SK-N-SH (cell line): ENCODE data around the gene ZNF550. TPM values are rescaled to one million over a fixed set of nuclear protein-coding genes. Genes with fewer than 3 reads are reported as not detected.

Experiments used
- CTCF ChIA-PET: fragments of 300-600, 350-600 bp; formaldehyde crosslinking; extraction: SDS; loops from one replicate; lab custom pipeline; 2021; lab: Yijun Ruan, JAX
- POLR2A ChIA-PET: fragments of 350-600 bp; sonication (Branson Sonifier 250); formaldehyde crosslinking; extraction: SDS; loops from one replicate; lab custom pipeline; 2020; ENCODE audit warnings: antibody characterized with exemption, inconsistent platforms; lab: Yijun Ruan, JAX
- DNase-seq: peaks from one replicate; pipeline ENCODE4 v3.0.0; 2012
- H2AFZ ChIP-seq: fragments of 200-600 bp; sonication (generic); 2 replicates; pipeline ENCODE4 v1.8.1; 2016; ENCODE audit warnings: antibody characterized with exemption, mild to moderate bottlenecking, low read depth
- H3F3A ChIP-seq: fragments of 200-600 bp; sonication (generic); replicated peaks from 2 replicates; pipeline ENCODE3; 2016; ENCODE audit warnings: antibody characterized with exemption, mild to moderate bottlenecking; ENCODE audit not compliant: insufficient read depth
- H3K27ac ChIP-seq, 2 experiments: fragments of 200-500 bp in 1 of 2; fragments of 200-600 bp in 1 of 2; sonication (Bioruptor generic) in 1 of 2; sonication (generic), shearing (Covaris generic) in 1 of 2; 2 replicates each; pipeline versions ENCODE4 v1.5.1 to v1.6.1; 2014 to 2016; ENCODE audit warnings: low read depth in 2 of 2, inconsistent platforms in 1 of 2, low read length in 1 of 2, mild to moderate bottlenecking in 1 of 2, mixed read lengths in 1 of 2
- H3K27me3 ChIP-seq: fragments of 200-600 bp; sonication (generic), shearing (Covaris generic); 2 replicates; pipeline ENCODE4 v1.6.1; 2016; ENCODE audit warnings: mixed run types; ENCODE audit not compliant: insufficient read depth
- H3K36me3 ChIP-seq, 2 experiments: fragments of 200-500 bp in 1 of 2; fragments of 200-600 bp in 1 of 2; sonication (Bioruptor generic) in 1 of 2; sonication (generic) in 1 of 2; replicated peaks in 1 of 2; 2 replicates each; pipeline versions ENCODE3 to v1.5.1; 2014 to 2016; ENCODE audit warnings: low read length in 1 of 2, mild to moderate bottlenecking in 1 of 2; ENCODE audit not compliant: insufficient read depth in 2 of 2, control insufficient read depth in 1 of 2
- H3K4me1 ChIP-seq, 2 experiments: fragments of 200-500 bp in 1 of 2; fragments of 200-600 bp in 1 of 2; sonication (Bioruptor generic) in 1 of 2; sonication (generic), shearing (Covaris generic) in 1 of 2; 2 replicates each; pipeline versions ENCODE4 v1.5.1 to v1.6.1; 2014 to 2016; ENCODE audit warnings: low read depth in 1 of 2, low read length in 1 of 2, mixed run types in 1 of 2; ENCODE audit not compliant: insufficient read depth in 2 of 2, control insufficient read depth in 1 of 2
- H3K4me2 ChIP-seq: fragments of 200-600 bp; sonication (generic), shearing (Covaris generic); 2 replicates; pipeline ENCODE4 v1.6.1; 2017; ENCODE audit warnings: mixed run types
- H3K4me3 ChIP-seq, 2 experiments: fragments of 200-500 bp in 1 of 2; fragments of 200-600 bp in 1 of 2; sonication (Bioruptor generic) in 1 of 2; sonication (generic), shearing (Covaris generic) in 1 of 2; 2 replicates each; pipeline versions ENCODE4 v1.5.1 to v1.8.1; 2014 to 2016; ENCODE audit warnings: low read depth in 2 of 2, inconsistent platforms in 1 of 2, low read length in 1 of 2, mild to moderate bottlenecking in 1 of 2, mixed read lengths in 1 of 2, moderate library complexity in 1 of 2
- H3K79me2 ChIP-seq: fragments of 200-600 bp; sonication (generic); 2 replicates; pipeline ENCODE4 v1.8.1; 2017; ENCODE audit warnings: mild to moderate bottlenecking; ENCODE audit not compliant: insufficient read depth
- H3K9ac ChIP-seq: fragments of 200-600 bp; sonication (generic); 2 replicates; pipeline ENCODE4 v1.6.1; 2017; ENCODE audit warnings: mixed run types
- H3K9me2 ChIP-seq: fragments of 200-600 bp; sonication (generic); 2 replicates; pipeline ENCODE4 v1.6.1; 2017; ENCODE audit warnings: mixed run types
- H3K9me3 ChIP-seq: fragments of 200-600 bp; sonication (generic); 2 replicates; pipeline ENCODE4 v1.6.1; 2017; ENCODE audit warnings: mixed run types, mild to moderate bottlenecking, moderate library complexity
- H4K20me1 ChIP-seq: fragments of 200-600 bp; sonication (generic); 2 replicates; pipeline ENCODE4 v1.6.1; 2017; ENCODE audit warnings: mild to moderate bottlenecking, mixed run types; ENCODE audit not compliant: insufficient read depth
- CHD2 ChIP-seq: fragments of 150-350 bp; IDR thresholded peaks from 2 replicates; pipeline ENCODE4 v1.6.1; 2018; ENCODE audit warnings: low read length; ENCODE audit not compliant: partially characterized antibody
- CTCF ChIP-seq: fragments of 200-600 bp; sonication (generic); IDR thresholded peaks from 2 replicates; pipeline ENCODE4 v1.6.1; 2017; ENCODE audit warnings: antibody characterized with exemption, mild to moderate bottlenecking, moderate library complexity
- ELF1 ChIP-seq: IDR thresholded peaks from 2 replicates; pipeline ENCODE4 v1.4.0; 2012
- EP300 ChIP-seq, 2 experiments: IDR thresholded peaks; 2 replicates each; pipeline versions ENCODE4 v1.4.0 to v1.6.1; 2012; ENCODE audit warnings: borderline replicate concordance in 1 of 2, low read depth in 1 of 2, low read length in 1 of 2
- FOSL2 ChIP-seq: IDR thresholded peaks from 2 replicates; pipeline ENCODE4 v1.4.0; 2012; ENCODE audit warnings: low read depth, mild to moderate bottlenecking, moderate library complexity, borderline replicate concordance
- FOXJ3 ChIP-seq: sonication (generic); formaldehyde crosslinking; IDR thresholded peaks from 2 replicates; pipeline ENCODE4 v1.5.1; 2020; ENCODE audit warnings: mild to moderate bottlenecking, missing genetic modification reagents
- GATA2 ChIP-seq: sonication (generic); formaldehyde crosslinking; IDR thresholded peaks from 2 replicates; pipeline ENCODE4 v1.5.0; 2020; ENCODE audit warnings: mild to moderate bottlenecking, missing genetic modification reagents
- MEF2A ChIP-seq: IDR thresholded peaks from 2 replicates; pipeline ENCODE4 v1.4.0; 2012; ENCODE audit warnings: low read depth, borderline replicate concordance
- NFIC ChIP-seq: IDR thresholded peaks from 2 replicates; pipeline ENCODE4 v1.4.0; 2012; ENCODE audit warnings: borderline replicate concordance
- PBX3 ChIP-seq: IDR thresholded peaks from 2 replicates; pipeline ENCODE4; 2012
- RCOR1 ChIP-seq: fragments of 150-350 bp; IDR thresholded peaks from 2 replicates; pipeline ENCODE4 v1.6.1; 2017; ENCODE audit warnings: antibody characterized with exemption, low read length
- REST ChIP-seq: IDR thresholded peaks from 2 replicates; pipeline ENCODE4 v1.6.1; 2012; ENCODE audit warnings: mild to moderate bottlenecking, low read depth, low read length, moderate library complexity
- RFX5 ChIP-seq: IDR thresholded peaks from 2 replicates; pipeline ENCODE4 v1.6.1; 2012; ENCODE audit warnings: mild to moderate bottlenecking, improper control_type of control experiment, low read length
- SIN3A ChIP-seq: IDR thresholded peaks from 2 replicates; pipeline ENCODE4 v1.6.1; 2012; ENCODE audit warnings: low read depth, mild to moderate bottlenecking, low read length, moderate library complexity, borderline replicate concordance
- TAF1 ChIP-seq: IDR thresholded peaks from 2 replicates; pipeline ENCODE4 v1.6.1; 2012; ENCODE audit warnings: low read depth, mild to moderate bottlenecking, low read length, moderate library complexity, borderline replicate concordance
- TEAD4 ChIP-seq: IDR thresholded peaks from 2 replicates; pipeline ENCODE4 v1.4.0; 2012; ENCODE audit warnings: mild to moderate bottlenecking, borderline replicate concordance; ENCODE audit not compliant: insufficient read depth
- YY1 ChIP-seq: IDR thresholded peaks from 2 replicates; pipeline ENCODE4 v1.4.0; 2012; ENCODE audit warnings: low read depth, mild to moderate bottlenecking
- WGBS: methylation state at CpG from one replicate; pipeline ENCODE4 v1.1.6; 2017; ENCODE audit warnings: low lambda C conversion rate; 5-methylcytosine and 5-hydroxymethylcytosine counted together
- polyA plus RNA-seq, 3 experiments: library from polyadenylated mRNA; depleted of rRNA; stranded (reverse); fragments of >200 nt; gene quantifications; 2 replicates each; pipeline ENCODE4 v1.2.3, GENCODE V29; 2012

Gene ZNF550
- polyA plus RNA-seq, 1 of the 3 experiments (the other 2 are of a cell fraction) = 5.7 TPM

- H3K27me3 ChIP-seq = no peaks in the 10 kb centered on the region
- no peak overlapping the region for H3K4me2 ChIP-seq
- no peaks in the 10 kb centered on the region for H3K4me1 ChIP-seq
- TF ChIP-seq RFX5 = no peak
- TF ChIP-seq FOXJ3 = no peak
- no peak for TF ChIP-seq EP300 (IDR thresholded peaks at IDR 0.05; ENCODE audit: borderline replicate concordance in 1 of 2, low read depth in 1 of 2, low read length in 1 of 2)
- no peak for TF ChIP-seq NFIC
- no peak for TF ChIP-seq SIN3A
- no peak for TF ChIP-seq TAF1
- no peak for TF ChIP-seq FOSL2
- no peak for TF ChIP-seq PBX3
- H3K79me2 ChIP-seq = no peaks in the 10 kb centered on the region
- WGBS = 59% methylated on average over 5 of the region's 5 CpGs
- no peak overlapping the region for H3K4me3 ChIP-seq
- H3F3A ChIP-seq = peaks cover 5% of the 10 kb centered on the region
- DNase-seq = no peak
- H2AFZ ChIP-seq = no peak overlapping the region
- no peaks in the 10 kb centered on the region for H4K20me1 ChIP-seq
- H3K36me3 ChIP-seq = peaks cover 15 to 48% of the 10 kb centered on the region in 2 experiments
- CTCF ChIA-PET = no interaction called here
- POLR2A ChIA-PET = no interaction called here
- H3K9ac ChIP-seq = no peak overlapping the region
- H3K27ac ChIP-seq = no peak overlapping the region
- no peaks in the 10 kb centered on the region for H3K9me2 ChIP-seq
- H3K9me3 ChIP-seq = peaks cover 17% of the 10 kb centered on the region
Measured at GRCh38 chr19:57515255-57515654, 44.4 kb downstream of the ZNF550 start.

GRCh38 chr19:57512845-57513244 is 46.8 kb downstream of the ZNF550 start:
- peaks cover 27% of the 10 kb centered on the region for H3K9me3 ChIP-seq

GRCh38 chr19:57511484-57511883 is 48.2 kb downstream of the ZNF550 start:
- Histone ChIP-seq H3K9me2 (no peaks in the 10 kb centered on the region), H3K27ac (no peak overlapping the region), H3K4me1 (no peaks in the 10 kb centered on the region), H3K27me3 (no peaks in the 10 kb centered on the region), H3F3A (peaks cover 13% of the 10 kb centered on the region), H3K9ac (no peak overlapping the region), H3K36me3 (peaks cover 28 to 69% of the 10 kb centered on the region in 2 experiments), H3K9me3 (peaks cover 27% of the 10 kb centered on the region), H4K20me1 (no peaks in the 10 kb centered on the region), H3K4me3 (no peak overlapping the region), H3K79me2 (no peaks in the 10 kb centered on the region), H3K4me2 (no peak overlapping the region), H2AFZ (no peak overlapping the region)
- DNase-seq = no peak
- CTCF ChIA-PET = no interaction called here
- POLR2A ChIA-PET = no interaction called here
- no peak for TF ChIP-seq ELF1
- TF ChIP-seq MEF2A = no peak
- no peak for TF ChIP-seq REST
- TF ChIP-seq TEAD4 = no peak
- no peak for TF ChIP-seq RFX5
- no peak for TF ChIP-seq CTCF
- no peak for TF ChIP-seq FOSL2
- TF ChIP-seq CHD2 = no peak
- no peak for TF ChIP-seq YY1

More at GRCh38 chr19:57512845-57513244, 46.8 kb downstream of the ZNF550 start:
- CTCF ChIA-PET = no interaction called here
- no peak overlapping the region for H2AFZ ChIP-seq
- TF ChIP-seq FOSL2 = no peak
- TF ChIP-seq NFIC = no peak
- no peak for TF ChIP-seq RCOR1
- TF ChIP-seq GATA2 = no peak
- no peak for TF ChIP-seq TAF1
- TF ChIP-seq MEF2A = no peak
- no peak for TF ChIP-seq TEAD4
- H3K4me2 ChIP-seq = no peak overlapping the region
- H3K4me1 ChIP-seq = no peaks in the 10 kb centered on the region
- no peaks in the 10 kb centered on the region for H4K20me1 ChIP-seq
- H3F3A ChIP-seq = peaks cover 13% of the 10 kb centered on the region
- no peak overlapping the region for H3K9ac ChIP-seq
- H3K27ac ChIP-seq = no peak overlapping the region
- no peaks in the 10 kb centered on the region for H3K27me3 ChIP-seq
- no peaks in the 10 kb centered on the region for H3K79me2 ChIP-seq
- no peak overlapping the region; a peak in 1 of 4 replicates for H3K4me3 ChIP-seq
- 77% methylated on average over 6 of the region's 6 CpGs for WGBS
- DNase-seq = no peak
- no peaks in the 10 kb centered on the region for H3K9me2 ChIP-seq
- POLR2A ChIA-PET = no interaction called here
- peaks cover 17 to 65% of the 10 kb centered on the region in 2 experiments for H3K36me3 ChIP-seq
